ENCODE data around the gene CDH11.

CDH11 gene

DNA sequence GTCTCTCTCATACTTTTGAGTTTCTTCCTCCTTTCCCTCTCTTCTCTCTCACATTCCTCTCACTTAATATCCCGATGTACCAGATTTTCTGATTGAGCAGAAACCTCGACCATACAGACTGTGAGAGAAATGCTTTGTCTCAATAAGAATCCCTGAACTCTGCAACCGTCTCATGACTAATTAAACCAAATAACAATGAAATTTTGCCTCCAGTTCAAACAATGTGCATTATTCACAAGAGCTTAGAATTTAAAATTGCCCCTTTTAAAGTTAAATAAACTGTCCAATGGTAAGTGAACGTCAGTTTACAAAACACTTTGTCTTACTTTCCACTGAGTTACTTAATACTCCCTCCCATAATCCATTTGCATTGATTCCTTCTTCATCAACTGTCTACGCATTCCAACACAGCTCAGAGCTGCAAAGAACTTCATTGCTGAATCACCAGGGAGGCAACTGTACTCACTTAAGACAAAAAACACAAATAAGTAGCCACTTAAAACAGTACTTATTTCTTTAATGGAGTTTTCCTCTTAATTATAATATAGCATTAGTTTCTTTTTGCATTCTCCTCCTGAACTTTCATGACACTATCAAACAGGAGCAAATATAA, 4.9 kb downstream of the CDH11 start:
- TF ChIP-seq, protein P1, sequence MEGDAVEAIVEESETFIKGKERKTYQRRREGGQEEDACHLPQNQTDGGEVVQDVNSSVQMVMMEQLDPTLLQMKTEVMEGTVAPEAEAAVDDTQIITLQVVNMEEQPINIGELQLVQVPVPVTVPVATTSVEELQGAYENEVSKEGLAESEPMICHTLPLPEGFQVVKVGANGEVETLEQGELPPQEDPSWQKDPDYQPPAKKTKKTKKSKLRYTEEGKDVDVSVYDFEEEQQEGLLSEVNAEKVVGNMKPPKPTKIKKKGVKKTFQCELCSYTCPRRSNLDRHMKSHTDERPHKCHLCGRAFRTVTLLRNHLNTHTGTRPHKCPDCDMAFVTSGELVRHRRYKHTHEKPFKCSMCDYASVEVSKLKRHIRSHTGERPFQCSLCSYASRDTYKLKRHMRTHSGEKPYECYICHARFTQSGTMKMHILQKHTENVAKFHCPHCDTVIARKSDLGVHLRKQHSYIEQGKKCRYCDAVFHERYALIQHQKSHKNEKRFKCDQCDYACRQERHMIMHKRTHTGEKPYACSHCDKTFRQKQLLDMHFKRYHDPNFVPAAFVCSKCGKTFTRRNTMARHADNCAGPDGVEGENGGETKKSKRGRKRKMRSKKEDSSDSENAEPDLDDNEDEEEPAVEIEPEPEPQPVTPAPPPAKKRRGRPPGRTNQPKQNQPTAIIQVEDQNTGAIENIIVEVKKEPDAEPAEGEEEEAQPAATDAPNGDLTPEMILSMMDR (IDR thresholded peaks at IDR 0.05; ENCODE audit: low read depth, low read length), result no peak
- DNase-seq (ENCODE audit: extremely low read depth, low read depth), result no peak

- TF ChIP-seq, protein P1 (IDR thresholded peaks at IDR 0.05; ENCODE audit: low read depth, low read length), result no peak
- DNase-seq (ENCODE audit: extremely low read depth, low read depth), result no peak
These were observed 5.6 kb downstream of the CDH11 start for GRCh38 chr16:65116216-65116615.

DNA sequence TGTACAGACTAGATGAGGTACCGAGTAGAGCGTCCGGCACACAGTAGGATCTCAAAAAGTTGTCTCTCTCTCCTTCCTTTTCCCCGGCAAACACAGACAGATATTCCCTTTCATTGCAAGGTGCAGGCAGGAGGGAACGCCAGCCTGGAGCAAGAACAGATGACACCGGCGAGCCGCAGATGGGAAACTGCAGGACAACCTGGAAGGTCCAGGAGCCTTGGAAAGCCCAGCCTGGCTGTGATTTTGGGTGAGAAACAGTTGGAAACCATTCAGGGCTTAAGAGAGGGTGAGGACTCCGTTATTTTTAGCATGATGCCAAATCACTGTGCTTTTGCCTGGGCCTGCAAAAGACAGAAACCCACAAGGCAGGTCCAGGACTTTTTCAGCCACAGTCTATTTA, 7.3 kb downstream of the CDH11 start:
- DNase-seq (ENCODE audit: extremely low read depth, low read depth), result no peak
- TF ChIP-seq, protein P1 (IDR thresholded peaks at IDR 0.05; ENCODE audit: low read depth, low read length), result no peak

DNA sequence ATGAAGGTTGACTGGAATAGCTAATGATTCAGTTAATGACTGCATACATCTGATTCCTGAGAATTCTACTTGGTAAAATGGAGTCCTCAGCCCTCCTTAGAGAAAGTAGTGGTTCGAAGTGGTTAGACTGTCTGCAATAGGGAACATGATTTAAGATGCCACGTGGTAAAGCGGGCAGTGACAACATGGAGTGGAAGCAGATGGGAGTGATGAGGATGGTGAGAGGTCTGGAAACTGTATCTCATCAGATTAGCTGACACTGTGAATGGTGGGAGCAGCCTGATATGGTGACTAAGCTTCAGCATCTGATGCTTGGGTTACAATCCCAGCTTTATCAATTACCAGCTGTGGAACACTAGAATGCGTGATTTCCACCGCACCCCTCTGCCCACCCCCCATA, 8.4 kb downstream of the CDH11 start:
- TF ChIP-seq, protein P1 (IDR thresholded peaks at IDR 0.05; ENCODE audit: low read depth, low read length), result no peak
- DNase-seq (ENCODE audit: extremely low read depth, low read depth), result no peak

DNA sequence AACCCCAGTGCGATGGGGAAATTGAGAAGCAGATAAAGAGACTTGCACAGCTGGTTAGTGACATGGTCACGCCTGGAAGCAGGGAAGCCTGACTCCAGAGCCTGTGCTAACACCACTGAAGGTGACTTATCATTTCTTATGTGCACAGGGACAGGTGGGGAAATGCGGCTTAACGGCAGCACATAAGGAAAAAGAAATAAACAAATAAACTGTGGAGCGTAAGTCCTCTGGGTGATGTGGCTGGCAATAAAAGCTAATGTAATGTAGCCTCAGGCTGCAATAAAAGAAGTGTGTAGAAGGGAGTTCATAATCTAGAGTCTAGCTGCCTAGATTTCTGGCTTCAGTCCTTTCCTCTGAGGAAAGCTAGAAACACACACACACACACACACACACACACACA, 10.6 kb downstream of the CDH11 start:
- TF ChIP-seq, protein P1 (IDR thresholded peaks at IDR 0.05; ENCODE audit: low read depth, low read length), result no peak
- DNase-seq (ENCODE audit: extremely low read depth, low read depth), result no peak

GRCh38 chr16:65106757-65107156, 15.1 kb downstream of the CDH11 start:
- TF ChIP-seq, protein P1 (IDR thresholded peaks at IDR 0.05; ENCODE audit: low read depth, low read length), result no peak
- no peak for DNase-seq (ENCODE audit: extremely low read depth, low read depth)

GRCh38 chr16:65105171-65105570, 16.7 kb downstream of the CDH11 start:
- TF ChIP-seq, protein P1 (IDR thresholded peaks at IDR 0.05; ENCODE audit: low read depth, low read length), result no peak
- DNase-seq (ENCODE audit: extremely low read depth, low read depth), result no peak

All from AG09319 (cell line).